Measurements from ENCODE around the gene MAPKAPK3.

Gene MAPKAPK3

DNA sequence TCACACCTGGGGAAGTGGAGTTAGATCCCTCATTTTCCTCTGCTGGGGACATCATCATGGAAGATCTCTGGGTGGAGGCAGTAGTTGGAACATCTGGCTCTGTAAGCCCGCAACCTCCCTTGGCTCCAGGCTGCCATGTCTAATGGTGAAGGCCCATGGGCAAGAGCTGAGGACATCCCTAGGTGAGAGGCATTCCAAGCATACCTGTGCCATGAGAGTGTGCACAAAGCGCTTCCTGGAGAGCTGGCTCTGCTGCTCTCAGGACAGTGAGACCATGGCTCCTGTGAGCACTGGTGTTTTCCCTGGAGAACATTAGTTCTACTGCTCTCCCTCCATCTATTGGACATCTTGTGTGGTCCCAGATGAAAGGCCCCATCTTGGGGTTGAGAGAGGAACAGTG lies 7.7 kb downstream of the MAPKAPK3 start:
- Histone ChIP-seq H3K27me3 (replicated peaks in 2 of 5; ENCODE audit: control insufficient read depth in 4 of 5, insufficient read depth in 5 of 5, low read length in 4 of 5) (no peaks in the 10 kb centered on the region), H3K27ac (ENCODE audit: insufficient read depth in 1 of 2, low read depth in 1 of 2, low read length in 2 of 2, poor library complexity in 1 of 2, severe bottlenecking in 2 of 2) (peak overlapping the region in 1 of 2 experiments; percentile 69), H3K4me1 (ENCODE audit: control extremely low read depth in 1 of 4, control insufficient read depth in 4 of 4, insufficient read depth in 4 of 4, low read length in 3 of 4) (peaks cover 32 to 100% (median 100%) of the 10 kb centered on the region in 4 experiments), H3K4me3 (ENCODE audit: control insufficient read depth in 1 of 7, extremely low read depth in 1 of 7, insufficient read depth in 4 of 7, low read depth in 2 of 7, low read length in 6 of 7) (peak overlapping the region in 5 of 7 experiments; percentile 12 to 62 (median 34)), H3K36me3 (ENCODE audit: control insufficient read depth in 4 of 4, insufficient read depth in 4 of 4, low read length in 3 of 4) (peaks cover 0 to 88% (median 14%) of the 10 kb centered on the region in 4 experiments), H3K9me3 (ENCODE audit: control extremely low read depth in 1 of 5, control insufficient read depth in 4 of 5, insufficient read depth in 2 of 5, low read depth in 1 of 5, low read length in 4 of 5) (no peaks in the 10 kb centered on the region)
- 100% methylated on average over 2 of the region's 2 CpGs for WGBS (ENCODE audit: insufficient coverage)
- ChIA-PET POLR2A (interaction anchor here (1.3 kb wide), 1 partner anchor 8 kb away, joined by 3 read pairs; no protein-coding TSS in a partner anchor), CTCF (interaction anchor here (1.2 to 40.1 kb wide), 7 partner anchors 8 to 755 kb away, joined by 3 to 799 read pairs (median 9); partner anchors contain the start of genes C3orf18, CISH, HEMK1 and MAPKAPK3)
- no peak for DNase-seq

DNA sequence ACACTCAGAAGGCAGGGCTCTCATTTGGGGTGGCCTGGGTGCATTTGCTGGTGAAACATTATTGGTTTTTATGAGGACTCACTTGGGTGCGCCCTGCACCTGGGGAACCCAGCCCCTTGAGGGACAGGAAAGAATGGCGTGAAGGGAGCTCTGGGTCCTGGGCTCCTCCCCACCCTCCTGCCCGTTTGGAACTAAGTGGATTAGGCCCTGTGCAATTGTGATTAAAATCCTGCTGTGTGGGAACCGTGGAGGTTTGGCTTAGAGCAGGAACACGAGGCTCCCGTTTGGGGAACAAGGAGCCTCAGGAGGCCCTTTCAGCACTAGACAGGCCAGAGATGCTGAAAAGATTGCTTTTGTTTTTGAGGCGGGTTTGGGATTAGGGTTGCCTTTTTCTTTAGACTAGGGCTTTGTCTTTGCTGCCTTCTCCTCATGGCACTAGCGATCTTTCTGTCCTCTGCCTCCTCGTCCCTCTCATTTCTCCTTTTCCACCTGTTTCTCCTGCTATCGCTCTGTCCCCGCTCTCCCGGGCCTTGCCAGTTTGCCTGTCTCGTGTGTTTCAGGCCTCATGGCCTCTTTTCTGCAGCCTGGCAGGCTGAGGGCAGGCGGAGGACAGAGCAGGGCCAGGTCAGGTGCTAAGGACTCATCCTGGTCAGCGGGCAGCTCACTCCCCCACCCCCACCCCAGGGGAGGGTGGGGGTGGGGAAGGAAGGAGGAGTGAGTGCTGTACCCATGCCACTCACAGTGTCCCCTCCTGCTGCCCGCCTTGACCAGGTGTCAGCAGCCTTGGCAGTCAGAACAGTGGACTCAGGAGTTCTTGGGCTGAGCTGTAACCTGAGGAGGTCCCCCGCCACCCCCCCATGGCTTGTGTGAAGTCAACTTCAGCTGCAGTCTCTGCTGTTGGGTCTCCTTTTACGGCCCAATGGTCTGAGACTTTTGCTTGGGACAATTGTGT lies 8.6 kb downstream of the MAPKAPK3 start:
- H3K27ac ChIP-seq (ENCODE audit: insufficient read depth in 1 of 2, low read depth in 1 of 2, low read length in 2 of 2, poor library complexity in 1 of 2, severe bottlenecking in 2 of 2) = peak overlapping the region in 1 of 2 experiments; percentile 69
- no peaks in the 10 kb centered on the region for H3K9me3 ChIP-seq (ENCODE audit: control extremely low read depth in 1 of 5, control insufficient read depth in 4 of 5, insufficient read depth in 2 of 5, low read depth in 1 of 5, low read length in 4 of 5)
- CTCF ChIA-PET = interaction anchor here (1.0 to 40.1 kb wide), 7 partner anchors 7 to 764 kb away, joined by 4 to 799 read pairs (median 33); partner anchors contain the start of genes C3orf18, CISH, HEMK1 and MAPKAPK3
- no peak for DNase-seq
- POLR2A ChIA-PET = no interaction called here
- H3K36me3 ChIP-seq (ENCODE audit: control insufficient read depth in 4 of 4, insufficient read depth in 4 of 4, low read length in 3 of 4) = peaks cover 0 to 90% (median 14%) of the 10 kb centered on the region in 4 experiments
- H3K27me3 ChIP-seq (replicated peaks in 2 of 5; ENCODE audit: control insufficient read depth in 4 of 5, insufficient read depth in 5 of 5, low read length in 4 of 5) = no peaks in the 10 kb centered on the region
- peak overlapping the region in 2 of 7 experiments; percentile 35 to 44 for H3K4me3 ChIP-seq (ENCODE audit: control insufficient read depth in 1 of 7, extremely low read depth in 1 of 7, insufficient read depth in 4 of 7, low read depth in 2 of 7, low read length in 6 of 7)
- H3K4me1 ChIP-seq (ENCODE audit: control extremely low read depth in 1 of 4, control insufficient read depth in 4 of 4, insufficient read depth in 4 of 4, low read length in 3 of 4) = peaks cover 27 to 100% (median 100%) of the 10 kb centered on the region in 4 experiments
- 67% methylated on average over 14 of the region's 18 CpGs for WGBS (ENCODE audit: insufficient coverage)

DNA sequence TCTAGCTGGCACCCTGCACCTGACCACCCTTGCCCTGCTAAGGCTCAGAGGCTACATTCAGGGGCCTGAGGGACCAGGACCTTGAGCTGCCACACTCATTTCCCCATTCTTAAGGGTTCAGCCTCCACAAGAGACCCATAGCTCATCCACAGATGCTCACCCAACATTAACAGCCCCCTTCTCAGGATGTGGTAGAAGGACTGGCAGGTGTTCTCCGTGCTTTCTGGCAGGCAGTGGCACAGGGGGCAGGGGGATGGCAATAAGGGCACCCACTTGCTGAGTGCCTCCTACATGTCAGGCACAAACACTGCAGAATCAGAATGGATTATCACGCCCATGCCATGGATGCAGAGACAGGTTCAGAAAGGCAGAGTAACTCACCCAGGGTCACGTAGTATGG lies 9.4 kb downstream of the MAPKAPK3 start:
- 62% methylated on average over 3 of the region's 3 CpGs for WGBS (ENCODE audit: insufficient coverage)
- Histone ChIP-seq H3K36me3 (ENCODE audit: control insufficient read depth in 4 of 4, insufficient read depth in 4 of 4, low read length in 3 of 4) (peaks cover 0 to 90% (median 15%) of the 10 kb centered on the region in 4 experiments), H3K27ac (ENCODE audit: insufficient read depth in 1 of 2, low read depth in 1 of 2, low read length in 2 of 2, poor library complexity in 1 of 2, severe bottlenecking in 2 of 2) (peak overlapping the region; percentile 22 to 69), H3K9me3 (ENCODE audit: control extremely low read depth in 1 of 5, control insufficient read depth in 4 of 5, insufficient read depth in 2 of 5, low read depth in 1 of 5, low read length in 4 of 5) (no peaks in the 10 kb centered on the region), H3K4me1 (ENCODE audit: control extremely low read depth in 1 of 4, control insufficient read depth in 4 of 4, insufficient read depth in 4 of 4, low read length in 3 of 4) (peaks cover 28 to 100% (median 100%) of the 10 kb centered on the region in 4 experiments), H3K4me3 (ENCODE audit: control insufficient read depth in 1 of 7, extremely low read depth in 1 of 7, insufficient read depth in 4 of 7, low read depth in 2 of 7, low read length in 6 of 7) (peak overlapping the region in 2 of 7 experiments; percentile 2 to 18), H3K27me3 (replicated peaks in 2 of 5; ENCODE audit: control insufficient read depth in 4 of 5, insufficient read depth in 5 of 5, low read length in 4 of 5) (no peaks in the 10 kb centered on the region)
- CTCF ChIA-PET = interaction anchor here (1.0 to 40.1 kb wide), 6 partner anchors 8 to 763 kb away, joined by 3 to 799 read pairs (median 18); partner anchors contain the start of genes C3orf18, CISH, HEMK1 and MAPKAPK3
- POLR2A ChIA-PET = no interaction called here
- peak in 2 of 3 donors; percentile 51 to 72 for DNase-seq

DNA sequence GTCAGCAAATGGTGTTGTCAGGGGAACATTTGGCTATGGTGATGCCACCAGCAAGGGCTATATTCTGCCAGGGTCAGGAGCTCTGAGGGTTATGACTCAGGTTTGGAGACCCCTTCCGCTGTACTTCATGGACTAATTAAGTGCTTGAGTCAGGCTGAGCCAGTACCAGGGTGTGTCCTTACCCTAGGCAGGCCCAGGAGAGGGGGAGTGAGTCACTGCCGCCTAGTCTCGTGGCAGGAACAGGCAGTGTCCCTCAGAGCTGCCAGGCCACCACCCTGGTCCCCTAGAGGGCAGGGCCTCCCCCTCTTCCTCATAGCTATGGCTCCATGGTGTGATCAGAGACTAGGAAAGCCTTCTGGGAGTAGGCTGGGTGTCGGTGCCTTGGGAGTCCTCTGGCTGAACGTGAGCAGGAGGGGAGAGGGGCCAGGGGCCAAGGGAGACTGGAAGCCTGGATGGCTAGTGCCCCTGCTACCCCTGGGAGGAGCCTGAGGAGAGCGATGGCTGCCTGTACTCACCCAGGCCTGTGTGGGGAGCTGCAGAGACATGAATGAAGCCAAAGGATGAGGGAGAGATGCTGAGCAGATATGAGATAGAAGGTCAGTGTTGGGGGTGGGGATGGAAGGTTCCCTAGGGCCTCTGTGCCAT lies 10.6 kb downstream of the MAPKAPK3 start:
- DNase-seq = peak in 2 of 3 donors; percentile 64 to 78
- Histone ChIP-seq H3K9me3 (ENCODE audit: control extremely low read depth in 1 of 5, control insufficient read depth in 4 of 5, insufficient read depth in 2 of 5, low read depth in 1 of 5, low read length in 4 of 5) (no peaks in the 10 kb centered on the region), H3K27me3 (replicated peaks in 2 of 5; ENCODE audit: control insufficient read depth in 4 of 5, insufficient read depth in 5 of 5, low read length in 4 of 5) (no peaks in the 10 kb centered on the region), H3K4me3 (ENCODE audit: control insufficient read depth in 1 of 7, extremely low read depth in 1 of 7, insufficient read depth in 4 of 7, low read depth in 2 of 7, low read length in 6 of 7) (peak overlapping the region in 2 of 7 experiments; percentile 5 to 29), H3K4me1 (ENCODE audit: control extremely low read depth in 1 of 4, control insufficient read depth in 4 of 4, insufficient read depth in 4 of 4, low read length in 3 of 4) (peaks cover 32 to 100% (median 100%) of the 10 kb centered on the region in 4 experiments), H3K27ac (ENCODE audit: insufficient read depth in 1 of 2, low read depth in 1 of 2, low read length in 2 of 2, poor library complexity in 1 of 2, severe bottlenecking in 2 of 2) (peak overlapping the region; percentile 22 to 69), H3K36me3 (ENCODE audit: control insufficient read depth in 4 of 4, insufficient read depth in 4 of 4, low read length in 3 of 4) (peaks cover 0 to 84% (median 14%) of the 10 kb centered on the region in 4 experiments)
- ChIA-PET POLR2A (no interaction called here), CTCF (interaction anchor here (1.0 to 40.1 kb wide), 8 partner anchors 10 to 807 kb away, joined by 3 to 799 read pairs (median 8); partner anchors contain the start of genes C3orf18, CISH, HEMK1 and MAPKAPK3)
- 59% methylated on average over 5 of the region's 6 CpGs for WGBS (ENCODE audit: insufficient coverage)

DNA sequence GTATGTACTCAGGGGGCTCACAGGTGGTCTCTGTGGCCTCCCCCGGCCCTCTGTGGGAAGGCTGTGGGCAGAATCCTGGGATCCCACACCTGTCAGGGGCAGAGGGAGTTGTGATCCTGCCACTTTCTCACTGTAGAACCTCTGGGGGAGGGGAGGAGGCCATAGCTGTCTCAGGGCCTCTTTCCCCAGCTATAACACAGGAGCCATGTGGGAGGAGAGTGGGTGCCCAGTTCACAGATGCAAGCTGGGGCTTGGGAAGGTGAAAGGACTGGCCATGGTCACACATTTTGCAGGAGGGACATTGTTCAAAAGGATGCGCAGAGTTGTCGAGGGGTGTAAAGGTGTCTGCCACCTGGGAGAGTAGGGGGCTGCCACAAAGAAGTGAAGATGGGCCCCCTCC lies 11.7 kb downstream of the MAPKAPK3 start:
- Histone ChIP-seq H3K36me3 (ENCODE audit: control insufficient read depth in 4 of 4, insufficient read depth in 4 of 4, low read length in 3 of 4) (peaks cover 0 to 74% (median 7%) of the 10 kb centered on the region in 4 experiments), H3K9me3 (ENCODE audit: control extremely low read depth in 1 of 5, control insufficient read depth in 4 of 5, insufficient read depth in 2 of 5, low read depth in 1 of 5, low read length in 4 of 5) (no peaks in the 10 kb centered on the region), H3K27me3 (replicated peaks in 2 of 5; ENCODE audit: control insufficient read depth in 4 of 5, insufficient read depth in 5 of 5, low read length in 4 of 5) (no peaks in the 10 kb centered on the region), H3K4me1 (ENCODE audit: control extremely low read depth in 1 of 4, control insufficient read depth in 4 of 4, insufficient read depth in 4 of 4, low read length in 3 of 4) (peaks cover 25 to 100% (median 100%) of the 10 kb centered on the region in 4 experiments), H3K4me3 (ENCODE audit: control insufficient read depth in 1 of 7, extremely low read depth in 1 of 7, insufficient read depth in 4 of 7, low read depth in 2 of 7, low read length in 6 of 7) (no peak overlapping the region), H3K27ac (ENCODE audit: insufficient read depth in 1 of 2, low read depth in 1 of 2, low read length in 2 of 2, poor library complexity in 1 of 2, severe bottlenecking in 2 of 2) (peak overlapping the region; percentile 52 to 69)
- ChIA-PET POLR2A (interaction anchor here (0.7 kb wide), 1 partner anchor 22 kb away, joined by 3 read pairs; no protein-coding TSS in a partner anchor), CTCF (interaction anchor here (0.8 to 40.1 kb wide), 9 partner anchors 9 to 750 kb away, joined by 3 to 799 read pairs (median 7); partner anchors contain the start of genes C3orf18, CISH, HEMK1 and MAPKAPK3)
- WGBS (ENCODE audit: insufficient coverage) = 100% methylated on average over 3 of the region's 3 CpGs
- no peak for DNase-seq

DNA sequence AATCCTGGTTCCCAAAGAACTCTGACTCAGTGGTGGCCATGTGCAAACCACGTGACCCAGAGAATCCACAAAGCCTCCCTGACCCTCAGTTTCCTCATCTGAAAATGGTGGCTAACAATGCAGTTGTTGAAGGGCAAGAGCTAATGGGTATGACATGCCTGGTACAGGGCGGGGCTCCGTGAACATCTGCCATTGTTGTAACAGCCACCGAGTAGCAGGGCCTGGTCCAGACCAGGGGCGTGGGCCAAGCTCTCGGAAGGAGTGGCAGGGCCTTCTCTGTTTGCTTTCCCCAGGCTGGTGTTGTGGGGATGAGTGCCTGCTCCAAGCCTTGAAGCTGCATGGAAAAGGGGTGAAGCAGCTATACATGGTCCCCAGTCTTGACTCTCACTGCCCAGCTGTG lies 13.4 kb downstream of the MAPKAPK3 start:
- WGBS (ENCODE audit: insufficient coverage) = 100% methylated on average over 6 of the region's 6 CpGs
- peaks cover 12 to 97% (median 93%) of the 10 kb centered on the region in 4 experiments for H3K4me1 ChIP-seq (ENCODE audit: control extremely low read depth in 1 of 4, control insufficient read depth in 4 of 4, insufficient read depth in 4 of 4, low read length in 3 of 4)
- CTCF ChIA-PET = interaction anchor here (1.3 to 40.1 kb wide), 9 partner anchors 7 to 738 kb away, joined by 3 to 799 read pairs (median 9); partner anchors contain the start of genes C3orf18, CISH, HEMK1 and MAPKAPK3

More for the DNA sequence above, 13.4 kb downstream of the MAPKAPK3 start:
- no peaks in the 10 kb centered on the region for H3K9me3 ChIP-seq (ENCODE audit: control extremely low read depth in 1 of 5, control insufficient read depth in 4 of 5, insufficient read depth in 2 of 5, low read depth in 1 of 5, low read length in 4 of 5)
- POLR2A ChIA-PET = no interaction called here
- H3K36me3 ChIP-seq (ENCODE audit: control insufficient read depth in 4 of 4, insufficient read depth in 4 of 4, low read length in 3 of 4) = peaks cover 3 to 66% (median 9%) of the 10 kb centered on the region in 4 experiments
- H3K27me3 ChIP-seq (replicated peaks in 2 of 5; ENCODE audit: control insufficient read depth in 4 of 5, insufficient read depth in 5 of 5, low read length in 4 of 5) = no peaks in the 10 kb centered on the region
- peak overlapping the region in 1 of 7 experiments; percentile 30 for H3K4me3 ChIP-seq (ENCODE audit: control insufficient read depth in 1 of 7, extremely low read depth in 1 of 7, insufficient read depth in 4 of 7, low read depth in 2 of 7, low read length in 6 of 7)
- peak overlapping the region; percentile 9 to 69 for H3K27ac ChIP-seq (ENCODE audit: insufficient read depth in 1 of 2, low read depth in 1 of 2, low read length in 2 of 2, poor library complexity in 1 of 2, severe bottlenecking in 2 of 2)
- DNase-seq = no peak

All from common myeloid progenitor, CD34-positive (primary cell).